Measurements from ENCODE around the gene ADCY2. TPM values are rescaled to one million over a fixed set of nuclear protein-coding genes. Genes with fewer than 3 reads are reported as not detected.

ADCY2 gene
- total and polyA plus RNA-seq, 2 experiments from 2014 or later, result 23.8 to 74.9 TPM

GRCh38 chr5:7650755-7651154, 254.8 kb downstream of the ADCY2 start:
- TF ChIP-seq, protein P1, sequence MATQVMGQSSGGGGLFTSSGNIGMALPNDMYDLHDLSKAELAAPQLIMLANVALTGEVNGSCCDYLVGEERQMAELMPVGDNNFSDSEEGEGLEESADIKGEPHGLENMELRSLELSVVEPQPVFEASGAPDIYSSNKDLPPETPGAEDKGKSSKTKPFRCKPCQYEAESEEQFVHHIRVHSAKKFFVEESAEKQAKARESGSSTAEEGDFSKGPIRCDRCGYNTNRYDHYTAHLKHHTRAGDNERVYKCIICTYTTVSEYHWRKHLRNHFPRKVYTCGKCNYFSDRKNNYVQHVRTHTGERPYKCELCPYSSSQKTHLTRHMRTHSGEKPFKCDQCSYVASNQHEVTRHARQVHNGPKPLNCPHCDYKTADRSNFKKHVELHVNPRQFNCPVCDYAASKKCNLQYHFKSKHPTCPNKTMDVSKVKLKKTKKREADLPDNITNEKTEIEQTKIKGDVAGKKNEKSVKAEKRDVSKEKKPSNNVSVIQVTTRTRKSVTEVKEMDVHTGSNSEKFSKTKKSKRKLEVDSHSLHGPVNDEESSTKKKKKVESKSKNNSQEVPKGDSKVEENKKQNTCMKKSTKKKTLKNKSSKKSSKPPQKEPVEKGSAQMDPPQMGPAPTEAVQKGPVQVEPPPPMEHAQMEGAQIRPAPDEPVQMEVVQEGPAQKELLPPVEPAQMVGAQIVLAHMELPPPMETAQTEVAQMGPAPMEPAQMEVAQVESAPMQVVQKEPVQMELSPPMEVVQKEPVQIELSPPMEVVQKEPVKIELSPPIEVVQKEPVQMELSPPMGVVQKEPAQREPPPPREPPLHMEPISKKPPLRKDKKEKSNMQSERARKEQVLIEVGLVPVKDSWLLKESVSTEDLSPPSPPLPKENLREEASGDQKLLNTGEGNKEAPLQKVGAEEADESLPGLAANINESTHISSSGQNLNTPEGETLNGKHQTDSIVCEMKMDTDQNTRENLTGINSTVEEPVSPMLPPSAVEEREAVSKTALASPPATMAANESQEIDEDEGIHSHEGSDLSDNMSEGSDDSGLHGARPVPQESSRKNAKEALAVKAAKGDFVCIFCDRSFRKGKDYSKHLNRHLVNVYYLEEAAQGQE (IDR thresholded peaks at IDR 0.05; ENCODE audit: unreplicated experiment), result no peak
- no peak for TF ChIP-seq JUNB (IDR thresholded peaks at IDR 0.05; ENCODE audit: unreplicated experiment)
- no peak for TF ChIP-seq NANOG (IDR thresholded peaks at IDR 0.05; ENCODE audit: borderline replicate concordance)
- TF ChIP-seq CREB1 (CRISPR knock-in tag; IDR thresholded peaks at IDR 0.05; ENCODE audit: low read depth), result no peak
- TF ChIP-seq, protein P2, sequence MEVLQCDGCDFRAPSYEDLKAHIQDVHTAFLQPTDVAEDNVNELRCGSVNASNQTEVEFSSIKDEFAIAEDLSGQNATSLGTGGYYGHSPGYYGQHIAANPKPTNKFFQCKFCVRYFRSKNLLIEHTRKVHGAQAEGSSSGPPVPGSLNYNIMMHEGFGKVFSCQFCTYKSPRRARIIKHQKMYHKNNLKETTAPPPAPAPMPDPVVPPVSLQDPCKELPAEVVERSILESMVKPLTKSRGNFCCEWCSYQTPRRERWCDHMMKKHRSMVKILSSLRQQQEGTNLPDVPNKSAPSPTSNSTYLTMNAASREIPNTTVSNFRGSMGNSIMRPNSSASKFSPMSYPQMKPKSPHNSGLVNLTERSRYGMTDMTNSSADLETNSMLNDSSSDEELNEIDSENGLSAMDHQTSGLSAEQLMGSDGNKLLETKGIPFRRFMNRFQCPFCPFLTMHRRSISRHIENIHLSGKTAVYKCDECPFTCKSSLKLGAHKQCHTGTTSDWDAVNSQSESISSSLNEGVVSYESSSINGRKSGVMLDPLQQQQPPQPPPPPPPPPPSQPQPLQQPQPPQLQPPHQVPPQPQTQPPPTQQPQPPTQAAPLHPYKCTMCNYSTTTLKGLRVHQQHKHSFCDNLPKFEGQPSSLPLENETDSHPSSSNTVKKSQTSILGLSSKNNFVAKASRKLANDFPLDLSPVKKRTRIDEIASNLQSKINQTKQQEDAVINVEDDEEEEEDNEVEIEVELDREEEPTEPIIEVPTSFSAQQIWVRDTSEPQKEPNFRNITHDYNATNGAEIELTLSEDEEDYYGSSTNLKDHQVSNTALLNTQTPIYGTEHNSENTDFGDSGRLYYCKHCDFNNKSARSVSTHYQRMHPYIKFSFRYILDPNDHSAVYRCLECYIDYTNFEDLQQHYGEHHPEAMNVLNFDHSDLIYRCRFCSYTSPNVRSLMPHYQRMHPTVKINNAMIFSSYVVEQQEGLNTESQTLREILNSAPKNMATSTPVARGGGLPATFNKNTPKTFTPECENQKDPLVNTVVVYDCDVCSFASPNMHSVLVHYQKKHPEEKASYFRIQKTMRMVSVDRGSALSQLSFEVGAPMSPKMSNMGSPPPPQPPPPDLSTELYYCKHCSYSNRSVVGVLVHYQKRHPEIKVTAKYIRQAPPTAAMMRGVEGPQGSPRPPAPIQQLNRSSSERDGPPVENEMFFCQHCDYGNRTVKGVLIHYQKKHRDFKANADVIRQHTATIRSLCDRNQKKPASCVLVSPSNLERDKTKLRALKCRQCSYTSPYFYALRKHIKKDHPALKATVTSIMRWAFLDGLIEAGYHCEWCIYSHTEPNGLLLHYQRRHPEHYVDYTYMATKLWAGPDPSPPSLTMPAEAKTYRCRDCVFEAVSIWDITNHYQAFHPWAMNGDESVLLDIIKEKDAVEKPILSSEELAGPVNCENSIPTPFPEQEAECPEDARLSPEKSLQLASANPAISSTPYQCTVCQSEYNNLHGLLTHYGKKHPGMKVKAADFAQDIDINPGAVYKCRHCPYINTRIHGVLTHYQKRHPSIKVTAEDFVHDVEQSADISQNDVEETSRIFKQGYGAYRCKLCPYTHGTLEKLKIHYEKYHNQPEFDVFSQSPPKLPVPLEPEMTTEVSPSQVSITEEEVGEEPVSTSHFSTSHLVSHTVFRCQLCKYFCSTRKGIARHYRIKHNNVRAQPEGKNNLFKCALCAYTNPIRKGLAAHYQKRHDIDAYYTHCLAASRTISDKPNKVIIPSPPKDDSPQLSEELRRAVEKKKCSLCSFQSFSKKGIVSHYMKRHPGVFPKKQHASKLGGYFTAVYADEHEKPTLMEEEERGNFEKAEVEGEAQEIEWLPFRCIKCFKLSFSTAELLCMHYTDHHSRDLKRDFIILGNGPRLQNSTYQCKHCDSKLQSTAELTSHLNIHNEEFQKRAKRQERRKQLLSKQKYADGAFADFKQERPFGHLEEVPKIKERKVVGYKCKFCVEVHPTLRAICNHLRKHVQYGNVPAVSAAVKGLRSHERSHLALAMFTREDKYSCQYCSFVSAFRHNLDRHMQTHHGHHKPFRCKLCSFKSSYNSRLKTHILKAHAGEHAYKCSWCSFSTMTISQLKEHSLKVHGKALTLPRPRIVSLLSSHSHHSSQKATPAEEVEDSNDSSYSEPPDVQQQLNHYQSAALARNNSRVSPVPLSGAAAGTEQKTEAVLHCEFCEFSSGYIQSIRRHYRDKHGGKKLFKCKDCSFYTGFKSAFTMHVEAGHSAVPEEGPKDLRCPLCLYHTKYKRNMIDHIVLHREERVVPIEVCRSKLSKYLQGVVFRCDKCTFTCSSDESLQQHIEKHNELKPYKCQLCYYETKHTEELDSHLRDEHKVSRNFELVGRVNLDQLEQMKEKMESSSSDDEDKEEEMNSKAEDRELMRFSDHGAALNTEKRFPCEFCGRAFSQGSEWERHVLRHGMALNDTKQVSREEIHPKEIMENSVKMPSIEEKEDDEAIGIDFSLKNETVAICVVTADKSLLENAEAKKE (CRISPR knock-in tag; IDR thresholded peaks at IDR 0.05), result no peak
- no peak for TF ChIP-seq EZH2phosphoT487 (IDR thresholded peaks at IDR 0.05; ENCODE audit: unreplicated experiment)
- TF ChIP-seq, protein P3, sequence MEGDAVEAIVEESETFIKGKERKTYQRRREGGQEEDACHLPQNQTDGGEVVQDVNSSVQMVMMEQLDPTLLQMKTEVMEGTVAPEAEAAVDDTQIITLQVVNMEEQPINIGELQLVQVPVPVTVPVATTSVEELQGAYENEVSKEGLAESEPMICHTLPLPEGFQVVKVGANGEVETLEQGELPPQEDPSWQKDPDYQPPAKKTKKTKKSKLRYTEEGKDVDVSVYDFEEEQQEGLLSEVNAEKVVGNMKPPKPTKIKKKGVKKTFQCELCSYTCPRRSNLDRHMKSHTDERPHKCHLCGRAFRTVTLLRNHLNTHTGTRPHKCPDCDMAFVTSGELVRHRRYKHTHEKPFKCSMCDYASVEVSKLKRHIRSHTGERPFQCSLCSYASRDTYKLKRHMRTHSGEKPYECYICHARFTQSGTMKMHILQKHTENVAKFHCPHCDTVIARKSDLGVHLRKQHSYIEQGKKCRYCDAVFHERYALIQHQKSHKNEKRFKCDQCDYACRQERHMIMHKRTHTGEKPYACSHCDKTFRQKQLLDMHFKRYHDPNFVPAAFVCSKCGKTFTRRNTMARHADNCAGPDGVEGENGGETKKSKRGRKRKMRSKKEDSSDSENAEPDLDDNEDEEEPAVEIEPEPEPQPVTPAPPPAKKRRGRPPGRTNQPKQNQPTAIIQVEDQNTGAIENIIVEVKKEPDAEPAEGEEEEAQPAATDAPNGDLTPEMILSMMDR (conservative IDR thresholded peaks at IDR 0.05; ENCODE audit: low read depth in 2 of 2), result no peak
- TF ChIP-seq, protein P4, sequence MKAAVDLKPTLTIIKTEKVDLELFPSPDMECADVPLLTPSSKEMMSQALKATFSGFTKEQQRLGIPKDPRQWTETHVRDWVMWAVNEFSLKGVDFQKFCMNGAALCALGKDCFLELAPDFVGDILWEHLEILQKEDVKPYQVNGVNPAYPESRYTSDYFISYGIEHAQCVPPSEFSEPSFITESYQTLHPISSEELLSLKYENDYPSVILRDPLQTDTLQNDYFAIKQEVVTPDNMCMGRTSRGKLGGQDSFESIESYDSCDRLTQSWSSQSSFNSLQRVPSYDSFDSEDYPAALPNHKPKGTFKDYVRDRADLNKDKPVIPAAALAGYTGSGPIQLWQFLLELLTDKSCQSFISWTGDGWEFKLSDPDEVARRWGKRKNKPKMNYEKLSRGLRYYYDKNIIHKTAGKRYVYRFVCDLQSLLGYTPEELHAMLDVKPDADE (IDR thresholded peaks at IDR 0.05), result no peak
- no peak for TF ChIP-seq STAT1 (IDR thresholded peaks at IDR 0.05; ENCODE audit: unreplicated experiment)
- TF ChIP-seq EZH2 (IDR thresholded peaks at IDR 0.05; ENCODE audit: low read depth, unreplicated experiment), result no peak
- TF ChIP-seq ZNF114 (CRISPR knock-in tag; IDR thresholded peaks at IDR 0.05), result no peak
- TF ChIP-seq POLR2AphosphoS5 (IDR thresholded peaks at IDR 0.05; ENCODE audit: low read depth), result no peak
- TF ChIP-seq ZNF331 (CRISPR knock-in tag; IDR thresholded peaks at IDR 0.05; ENCODE audit: low read depth), result no peak
- Mint-ChIP-seq H3K27ac (no peak overlapping the region), H3K36me3 (ENCODE audit: low read depth) (peaks cover 16% of the 10 kb centered on the region), H3K9me3 (no peaks in the 10 kb centered on the region), H3K4me1 (peaks cover 11% of the 10 kb centered on the region), H3K4me3 (no peak overlapping the region), H3K27me3 (ENCODE audit: insufficient read depth, low read depth, poor library complexity) (peaks cover 6% of the 10 kb centered on the region)
- H4K20me1 ChIP-seq (replicated peaks; ENCODE audit: insufficient read depth), result peaks cover 8% of the 10 kb centered on the region; the same call in 1 of the 2 replicates
- H3K79me2 ChIP-seq (replicated peaks; ENCODE audit: insufficient read depth), result peaks cover 41% of the 10 kb centered on the region
- no peaks in the 10 kb centered on the region for H3K9me2 ChIP-seq (ENCODE audit: insufficient read depth)
- ATAC-seq, result no peak
- no peaks in the 10 kb centered on the region for H3K4me1 ChIP-seq (ENCODE audit: insufficient read depth)
- 0 out of 2 replicates have a peak, but pooled peaks cover 4% of the 10 kb centered on the region for H3K36me3 ChIP-seq (ENCODE audit: insufficient read depth)
- H3K27ac ChIP-seq (ENCODE audit: low read depth), result no peak overlapping the region
- no peak for DNase-seq (ENCODE audit: low spot score)
- H3K27me3 ChIP-seq (ENCODE audit: insufficient read depth), result no peaks in the 10 kb centered on the region
- H3F3A ChIP-seq (replicated peaks; ENCODE audit: low read depth), result no peaks in the 10 kb centered on the region
- no peak overlapping the region for H2AFZ ChIP-seq
- no peak overlapping the region for H3K4me3 ChIP-seq
- H3K4me2 ChIP-seq, result no peak overlapping the region

Measured in GM23338 (cell line).